Measurements from ENCODE around the gene INPP5D. TPM values are rescaled to one million over a fixed set of nuclear protein-coding genes. Genes with fewer than 3 reads are reported as not detected.

The INPP5D gene
- total RNA-seq, 1 experiment from 2014 or later: 12.7 TPM

DNA sequence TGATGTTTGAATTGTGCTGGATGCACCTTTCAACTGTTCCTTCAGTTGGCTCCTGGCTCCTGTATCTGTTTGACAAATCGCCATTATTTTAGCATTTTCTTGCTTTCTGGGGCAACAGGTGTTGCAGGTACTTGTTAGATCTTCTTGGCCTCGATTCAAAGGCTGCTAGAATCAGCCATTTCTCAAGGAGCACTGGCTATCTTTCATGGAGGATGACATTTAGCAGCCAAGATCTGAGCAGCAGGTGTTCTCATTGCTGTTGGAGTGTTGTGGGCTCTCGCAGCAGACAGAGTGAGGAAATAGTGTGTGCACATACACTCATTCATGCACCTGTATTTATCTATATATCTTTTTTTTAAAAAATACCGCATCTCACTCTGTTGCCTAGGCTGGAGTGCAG is 52.2 kb downstream of the INPP5D start:
- Histone ChIP-seq H3K18ac (ENCODE audit: insufficient read length, low read depth, low read length) (no peak overlapping the region), H3T11ph (ENCODE audit: low read length) (no peak overlapping the region), H3K4me1 (ENCODE audit: insufficient read depth, low read length) (no peaks in the 10 kb centered on the region), H3K14ac (ENCODE audit: insufficient read depth, low read length) (no peak overlapping the region), H2BK120ac (ENCODE audit: low read depth, low read length, poor library complexity, severe bottlenecking) (no peak overlapping the region), H3K9me3 (ENCODE audit: control insufficient read depth, low read depth, low read length) (no peaks in the 10 kb centered on the region), H3K56ac (ENCODE audit: insufficient read length, low read depth, low read length) (no peak overlapping the region), H3K9ac (ENCODE audit: extremely low read depth, insufficient read length, low read length) (no peak overlapping the region), H2BK12ac (ENCODE audit: insufficient read length, low read depth, low read length) (no peak overlapping the region), H3K79me2 (ENCODE audit: insufficient read depth, low read length) (no peaks in the 10 kb centered on the region), H4K20me1 (ENCODE audit: control insufficient read depth, insufficient read depth, insufficient read length) (no peaks in the 10 kb centered on the region), H3K79me1 (ENCODE audit: insufficient read depth, low read depth, low read length, poor library complexity, severe bottlenecking) (no peaks in the 10 kb centered on the region), H4K8ac (replicated peaks; ENCODE audit: insufficient read length, low read depth, low read length) (no peak overlapping the region), H2AFZ (ENCODE audit: low read length) (no peak overlapping the region), H3K4me2 (ENCODE audit: insufficient read depth, insufficient read length, low read length) (no peak overlapping the region), H3K23ac (ENCODE audit: insufficient read length, low read depth, low read length) (no peak overlapping the region), H2BK20ac (ENCODE audit: low read depth, low read length, poor library complexity, severe bottlenecking) (no peak overlapping the region), H2BK15ac (ENCODE audit: low read depth, low read length) (no peak overlapping the region), H3K27me3 (ENCODE audit: insufficient read depth, low read length) (no peaks in the 10 kb centered on the region), H2BK5ac (ENCODE audit: insufficient read length, low read length) (no peak overlapping the region), H3K4ac (ENCODE audit: low read depth, low read length) (no peak overlapping the region), H3K27ac (ENCODE audit: insufficient read length, low read depth, low read length) (no peak overlapping the region), H2AK5ac (ENCODE audit: insufficient read length, low read length) (no peak overlapping the region), H4K5ac (ENCODE audit: insufficient read length, low read depth, low read length) (no peak overlapping the region), H3K23me2 (ENCODE audit: insufficient read length, low read depth, low read length, poor library complexity, severe bottlenecking) (peaks cover 2% of the 10 kb centered on the region), H4K91ac (ENCODE audit: insufficient read length, low read depth, low read length) (no peak overlapping the region)
- Mint-ChIP-seq H3K4me3 (no peak overlapping the region), H3K27me3 (ENCODE audit: low read depth) (no peaks in the 10 kb centered on the region; the same call in 1 of the 2 replicates), H3K4me1 (peaks cover 14 to 18% of the 10 kb centered on the region in 2 experiments), H3K9me3 (no peaks in the 10 kb centered on the region), H3K36me3 (ENCODE audit: insufficient read depth in 1 of 3, low read depth in 3 of 3) (no peaks in the 10 kb centered on the region), H3K27ac (no peak overlapping the region)
- WGBS (ENCODE audit: extremely low coverage, insufficient read length, low lambda C conversion rate): no CpG with 5 or more reads among the region's 4 CpGs
- no peak for TF ChIP-seq CTCF (conservative IDR thresholded peaks at IDR 0.05)
- no peak for DNase-seq
